Activated CD8-positive, alpha-beta T cell treated with anti-CD3 and anti-CD28 coated beads for 36 hours (primary cell): ENCODE results near the gene LRRC3. TPM values are rescaled to one million over a fixed set of nuclear protein-coding genes. Genes with fewer than 3 reads are reported as not detected.
"Not testable (repeated sequence)": the region's sequence is repeated elsewhere in the genome, so short reads cannot be mapped to it uniquely, and the experiment has no call there.

Source experiments
- ATAC-seq: fragments of 200-7000 bp; cut with Tn5 transposase; one replicate; pipeline ENCODE4 v1.10.0; 2021; ENCODE audit warnings: mild to moderate bottlenecking, moderate library complexity
- CTCF ChIA-PET: fragments of 350-600 bp; sonication (Branson Sonifier 250); formaldehyde crosslinking; loops from one replicate; lab custom pipeline; 2021; ENCODE audit warnings: antibody characterized with exemption; lab: Charles Lee
- POLR2A ChIA-PET: fragments of 350-600 bp; sonication (Branson Sonifier 250); formaldehyde crosslinking; loops from one replicate; lab custom pipeline; 2021; ENCODE audit warnings: antibody characterized with exemption; lab: Charles Lee
- DNase-seq: peaks from one replicate; pipeline ENCODE4 v3.0.0-alpha.2; 2020
- H3K27ac Mint-ChIP-seq: one replicate; pipeline ENCODE4 v1.8.0; 2021; ENCODE audit warnings: mild to moderate bottlenecking, mixed read lengths
- H3K27me3 Mint-ChIP-seq: one replicate; pipeline ENCODE4 v1.8.0; 2021; ENCODE audit warnings: mixed read lengths
- H3K36me3 Mint-ChIP-seq: one replicate; pipeline ENCODE4 v1.8.0; 2021; ENCODE audit warnings: low read depth, mixed read lengths
- H3K4me1 Mint-ChIP-seq: one replicate; pipeline ENCODE4 v1.8.0; 2021; ENCODE audit warnings: low read depth, mixed read lengths
- H3K4me3 Mint-ChIP-seq: one replicate; pipeline ENCODE4 v1.8.0; 2021; ENCODE audit warnings: mild to moderate bottlenecking, moderate library complexity, mixed read lengths
- H3K9me3 Mint-ChIP-seq: one replicate; pipeline ENCODE4 v1.8.0; 2021; ENCODE audit warnings: mixed read lengths
- intact Hi-C: fragments of 100-400 bp; cut with micrococcal nuclease; formaldehyde crosslinking; loops from one replicate; pipeline ENCODE4 v1.10.0; 2022
- total RNA-seq, 2 experiments: library from RNA; stranded (reverse); gene quantifications; one replicate each; pipeline ENCODE4 v1.2.3, GENCODE V29; 2021
- TF ChIP-seq, protein P1 (sequence below): fragments of 200-600 bp; IDR thresholded peaks from one replicate; pipeline ENCODE4 v1.8.0; 2022; ENCODE audit warnings: antibody characterized with exemption, mild to moderate bottlenecking

LRRC3 gene
- total RNA-seq, 2 experiments from 2014 or later: 1.8 to 1.9 TPM

- no peak for ATAC-seq
- ChIA-PET POLR2A (no interaction called here), CTCF (interaction anchor here (0.9 kb wide), 1 partner anchor 23 kb away, joined by 3 read pairs; the partner anchor contains the start of gene LRRC3)
- no peak for DNase-seq
- Mint-ChIP-seq H3K4me3 (no peak overlapping the region), H3K9me3 (no peaks in the 10 kb centered on the region), H3K4me1 (peaks cover 7% of the 10 kb centered on the region), H3K27ac (no peak overlapping the region), H3K27me3 (peaks cover 2% of the 10 kb centered on the region), H3K36me3 (no peaks in the 10 kb centered on the region)
- TF ChIP-seq, protein P1, sequence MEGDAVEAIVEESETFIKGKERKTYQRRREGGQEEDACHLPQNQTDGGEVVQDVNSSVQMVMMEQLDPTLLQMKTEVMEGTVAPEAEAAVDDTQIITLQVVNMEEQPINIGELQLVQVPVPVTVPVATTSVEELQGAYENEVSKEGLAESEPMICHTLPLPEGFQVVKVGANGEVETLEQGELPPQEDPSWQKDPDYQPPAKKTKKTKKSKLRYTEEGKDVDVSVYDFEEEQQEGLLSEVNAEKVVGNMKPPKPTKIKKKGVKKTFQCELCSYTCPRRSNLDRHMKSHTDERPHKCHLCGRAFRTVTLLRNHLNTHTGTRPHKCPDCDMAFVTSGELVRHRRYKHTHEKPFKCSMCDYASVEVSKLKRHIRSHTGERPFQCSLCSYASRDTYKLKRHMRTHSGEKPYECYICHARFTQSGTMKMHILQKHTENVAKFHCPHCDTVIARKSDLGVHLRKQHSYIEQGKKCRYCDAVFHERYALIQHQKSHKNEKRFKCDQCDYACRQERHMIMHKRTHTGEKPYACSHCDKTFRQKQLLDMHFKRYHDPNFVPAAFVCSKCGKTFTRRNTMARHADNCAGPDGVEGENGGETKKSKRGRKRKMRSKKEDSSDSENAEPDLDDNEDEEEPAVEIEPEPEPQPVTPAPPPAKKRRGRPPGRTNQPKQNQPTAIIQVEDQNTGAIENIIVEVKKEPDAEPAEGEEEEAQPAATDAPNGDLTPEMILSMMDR: no peak
- intact Hi-C loops: loop anchor here (10.0 kb wide), 1 partner anchor 133 kb away; no protein-coding TSS in a partner anchor
These were observed 23.0 kb downstream of the LRRC3 start for GRCh38 chr21:44478124-44478800.

DNA sequence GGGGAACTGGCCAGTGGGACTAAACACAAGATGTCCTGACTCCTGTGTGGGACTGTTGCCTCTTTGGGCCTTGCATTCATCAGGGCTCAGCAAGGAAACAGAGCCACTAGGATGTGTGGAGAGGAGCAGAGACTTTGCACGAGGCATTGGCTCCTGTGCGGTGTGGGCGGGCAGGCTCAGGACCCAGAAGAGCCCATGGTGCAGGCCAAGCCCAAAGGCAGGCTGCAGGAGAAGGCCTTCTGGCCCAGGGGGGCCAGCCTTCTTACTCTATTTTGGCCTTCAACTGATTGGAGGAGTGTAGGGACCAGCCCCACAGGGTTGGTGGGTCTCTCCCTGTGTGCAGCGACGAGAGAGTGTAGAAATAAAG lies 23.5 kb downstream of the LRRC3 start:
- POLR2A ChIA-PET: no interaction called here
- Mint-ChIP-seq H3K4me3 (no peak overlapping the region), H3K9me3 (no peaks in the 10 kb centered on the region), H3K27me3 (peaks cover 2% of the 10 kb centered on the region), H3K4me1 (peaks cover 7% of the 10 kb centered on the region), H3K36me3 (no peaks in the 10 kb centered on the region), H3K27ac (no peak overlapping the region)
- no peak for ATAC-seq
- CTCF ChIA-PET: interaction anchor here (0.9 kb wide), 1 partner anchor 23 kb away, joined by 3 read pairs; the partner anchor contains the start of gene LRRC3
- DNase-seq: no peak
- intact Hi-C loops: loop anchor here (10.0 kb wide), 1 partner anchor 134 kb away; no protein-coding TSS in a partner anchor
- TF ChIP-seq, protein P1: no peak

- CTCF ChIA-PET: interaction anchor here (0.7 to 1.7 kb wide), 12 partner anchors 10 to 320 kb away, joined by 3 to 7 read pairs (median 3); partner anchors contain the start of genes CFAP410 and LRRC3
- H3K4me3 Mint-ChIP-seq, H3K27me3 Mint-ChIP-seq, ATAC-seq, H3K27ac Mint-ChIP-seq, H3K4me1 Mint-ChIP-seq, H3K36me3 Mint-ChIP-seq, POLR2A ChIA-PET, H3K9me3 Mint-ChIP-seq: not testable (repeated sequence)
- intact Hi-C loops: loop anchor here (10.0 kb wide), 1 partner anchor 135 kb away; no protein-coding TSS in a partner anchor
- TF ChIP-seq, protein P1: peak; percentile 70
- DNase-seq: peak; percentile 63
These were observed 24.4 kb downstream of the LRRC3 start for GRCh38 chr21:44479556-44480199.

GRCh38 chr21:44480200-44481053 lies 25.1 kb downstream of the LRRC3 start:
- no peaks in the 10 kb centered on the region for H3K36me3 Mint-ChIP-seq
- H3K4me3 Mint-ChIP-seq: no peak overlapping the region
- TF ChIP-seq, protein P1: no peak
- peaks cover 7% of the 10 kb centered on the region for H3K4me1 Mint-ChIP-seq
- intact Hi-C loops: no loop called here
- DNase-seq: no peak
- no peak overlapping the region for H3K27ac Mint-ChIP-seq
- ChIA-PET POLR2A (interaction anchor here (0.6 kb wide), 1 partner anchor 640 kb away, joined by 3 read pairs; no protein-coding TSS in a partner anchor), CTCF (interaction anchor here (0.7 to 1.7 kb wide), 12 partner anchors 9 to 320 kb away, joined by 3 to 7 read pairs (median 3); partner anchors contain the start of gene CFAP410)
- H3K27me3 Mint-ChIP-seq: peaks cover 2% of the 10 kb centered on the region
- H3K9me3 Mint-ChIP-seq: no peaks in the 10 kb centered on the region
- no peak for ATAC-seq
